OCI-LY1 (cell line): ENCODE measurements around the gene EPHA4.

Experiments used
- EZH2 ChIP-seq: fragments of 200-600 bp; sonication (generic), shearing (Covaris generic); IDR thresholded peaks from 2 replicates; pipeline ENCODE4 v1.8.0; 2017; ENCODE audit warnings: borderline replicate concordance, mixed run types, mild to moderate bottlenecking, antibody characterized with exemption, low read length, moderate library complexity, mixed read lengths
- TF ChIP-seq, protein P1 (sequence below): fragments of 200-600 bp; sonication (generic), shearing (Covaris generic); IDR thresholded peaks from 2 replicates; pipeline ENCODE4 v1.5.1; 2017; ENCODE audit warnings: mild to moderate bottlenecking, antibody characterized with exemption, low read length, moderate library complexity, mixed read lengths

DNA sequence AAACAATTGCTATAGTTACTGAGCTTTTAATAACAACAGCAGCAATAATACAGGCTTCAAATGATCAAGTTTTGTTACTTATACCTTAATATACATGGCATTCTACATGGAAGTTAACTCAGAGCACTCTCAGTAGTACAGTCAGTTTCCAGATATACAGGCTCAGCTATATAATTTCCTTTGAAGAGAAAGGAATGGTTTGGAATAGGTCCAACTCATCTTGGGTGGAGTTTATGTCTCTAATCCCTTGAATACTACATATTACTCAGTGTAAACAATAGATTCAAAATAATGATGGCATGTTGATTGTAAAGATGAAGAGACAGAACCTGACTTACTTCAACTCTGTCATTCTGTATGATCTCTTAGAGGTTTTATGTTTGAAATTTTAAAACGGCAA is 174.9 kb downstream of the EPHA4 start:
- TF ChIP-seq, protein P1, sequence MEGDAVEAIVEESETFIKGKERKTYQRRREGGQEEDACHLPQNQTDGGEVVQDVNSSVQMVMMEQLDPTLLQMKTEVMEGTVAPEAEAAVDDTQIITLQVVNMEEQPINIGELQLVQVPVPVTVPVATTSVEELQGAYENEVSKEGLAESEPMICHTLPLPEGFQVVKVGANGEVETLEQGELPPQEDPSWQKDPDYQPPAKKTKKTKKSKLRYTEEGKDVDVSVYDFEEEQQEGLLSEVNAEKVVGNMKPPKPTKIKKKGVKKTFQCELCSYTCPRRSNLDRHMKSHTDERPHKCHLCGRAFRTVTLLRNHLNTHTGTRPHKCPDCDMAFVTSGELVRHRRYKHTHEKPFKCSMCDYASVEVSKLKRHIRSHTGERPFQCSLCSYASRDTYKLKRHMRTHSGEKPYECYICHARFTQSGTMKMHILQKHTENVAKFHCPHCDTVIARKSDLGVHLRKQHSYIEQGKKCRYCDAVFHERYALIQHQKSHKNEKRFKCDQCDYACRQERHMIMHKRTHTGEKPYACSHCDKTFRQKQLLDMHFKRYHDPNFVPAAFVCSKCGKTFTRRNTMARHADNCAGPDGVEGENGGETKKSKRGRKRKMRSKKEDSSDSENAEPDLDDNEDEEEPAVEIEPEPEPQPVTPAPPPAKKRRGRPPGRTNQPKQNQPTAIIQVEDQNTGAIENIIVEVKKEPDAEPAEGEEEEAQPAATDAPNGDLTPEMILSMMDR = no peak
- no peak for TF ChIP-seq EZH2
